GM12873 (cell line): ENCODE results near the gene COX6B2.

Source experiments
- CTCF ChIP-seq: IDR thresholded peaks from 2 replicates; pipeline ENCODE4 v1.5.1; 2012; ENCODE audit warnings: low read depth, mild to moderate bottlenecking, moderate library complexity, low read length, control low read depth; ENCODE audit not compliant: insufficient read depth; ENCODE audit errors: missing control alignments

Gene COX6B2

GRCh38 chr19:55384920-55385723, 30.6 kb upstream of the COX6B2 start:
- no peak for TF ChIP-seq CTCF

- TF ChIP-seq CTCF = no peak
Observed at GRCh38 chr19:55384131-55384919, 29.8 kb upstream of the COX6B2 start, which contains the start of gene TMEM238. Gene TMEM238, minus strand, starts transcription at chr19:55384292. Its CDS starts 33 bp downstream, at chr19:55384259.

- TF ChIP-seq CTCF = peak; percentile 31
Observed at GRCh38 chr19:55383279-55384130, 29.0 kb upstream of the COX6B2 start.

- TF ChIP-seq CTCF = no peak
Observed at GRCh38 chr19:55382522-55383054, 28.1 kb upstream of the COX6B2 start.

GRCh38 chr19:55382013-55382412, 27.5 kb upstream of the COX6B2 start:
- TF ChIP-seq CTCF = no peak

GRCh38 chr19:55379174-55379573, 24.7 kb upstream of the COX6B2 start:
- TF ChIP-seq CTCF = no peak
